Fibroblast of the aortic adventitia (primary cell): ENCODE data around the gene BRINP1. TPM values are rescaled to one million over a fixed set of nuclear protein-coding genes. Genes with fewer than 3 reads are reported as not detected.
A peak's percentile ranks its signal among the peaks of the same experiment; 100 is the strongest.

Experiments used
- DNase-seq: peaks from one replicate; pipeline ENCODE4 v3.0.0-alpha.2; 2010; ENCODE audit warnings: low read depth
- H3K4me3 ChIP-seq: 2 replicates; pipeline ENCODE4 v1.5.1; 2011; ENCODE audit warnings: low read depth, mild to moderate bottlenecking, control low read depth, low read length, moderate library complexity
- total RNA-seq: library from RNA; depleted of rRNA; stranded (reverse); fragments of >200 nt; gene quantifications from 2 replicates; pipeline ENCODE4 v1.2.3, GENCODE V29; 2012; ENCODE audit warnings: low replicate concordance
- TF ChIP-seq, protein P1 (sequence below): IDR thresholded peaks from 2 replicates; pipeline ENCODE4 v1.5.1; 2011; ENCODE audit warnings: mild to moderate bottlenecking, low read length, control low read depth, inconsistent platforms; ENCODE audit not compliant: insufficient read depth

Gene BRINP1, protein sequence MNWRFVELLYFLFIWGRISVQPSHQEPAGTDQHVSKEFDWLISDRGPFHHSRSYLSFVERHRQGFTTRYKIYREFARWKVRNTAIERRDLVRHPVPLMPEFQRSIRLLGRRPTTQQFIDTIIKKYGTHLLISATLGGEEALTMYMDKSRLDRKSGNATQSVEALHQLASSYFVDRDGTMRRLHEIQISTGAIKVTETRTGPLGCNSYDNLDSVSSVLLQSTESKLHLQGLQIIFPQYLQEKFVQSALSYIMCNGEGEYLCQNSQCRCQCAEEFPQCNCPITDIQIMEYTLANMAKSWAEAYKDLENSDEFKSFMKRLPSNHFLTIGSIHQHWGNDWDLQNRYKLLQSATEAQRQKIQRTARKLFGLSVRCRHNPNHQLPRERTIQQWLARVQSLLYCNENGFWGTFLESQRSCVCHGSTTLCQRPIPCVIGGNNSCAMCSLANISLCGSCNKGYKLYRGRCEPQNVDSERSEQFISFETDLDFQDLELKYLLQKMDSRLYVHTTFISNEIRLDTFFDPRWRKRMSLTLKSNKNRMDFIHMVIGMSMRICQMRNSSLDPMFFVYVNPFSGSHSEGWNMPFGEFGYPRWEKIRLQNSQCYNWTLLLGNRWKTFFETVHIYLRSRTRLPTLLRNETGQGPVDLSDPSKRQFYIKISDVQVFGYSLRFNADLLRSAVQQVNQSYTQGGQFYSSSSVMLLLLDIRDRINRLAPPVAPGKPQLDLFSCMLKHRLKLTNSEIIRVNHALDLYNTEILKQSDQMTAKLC
- total RNA-seq = 3.1 and 5.8 TPM in 2 replicates

DNA sequence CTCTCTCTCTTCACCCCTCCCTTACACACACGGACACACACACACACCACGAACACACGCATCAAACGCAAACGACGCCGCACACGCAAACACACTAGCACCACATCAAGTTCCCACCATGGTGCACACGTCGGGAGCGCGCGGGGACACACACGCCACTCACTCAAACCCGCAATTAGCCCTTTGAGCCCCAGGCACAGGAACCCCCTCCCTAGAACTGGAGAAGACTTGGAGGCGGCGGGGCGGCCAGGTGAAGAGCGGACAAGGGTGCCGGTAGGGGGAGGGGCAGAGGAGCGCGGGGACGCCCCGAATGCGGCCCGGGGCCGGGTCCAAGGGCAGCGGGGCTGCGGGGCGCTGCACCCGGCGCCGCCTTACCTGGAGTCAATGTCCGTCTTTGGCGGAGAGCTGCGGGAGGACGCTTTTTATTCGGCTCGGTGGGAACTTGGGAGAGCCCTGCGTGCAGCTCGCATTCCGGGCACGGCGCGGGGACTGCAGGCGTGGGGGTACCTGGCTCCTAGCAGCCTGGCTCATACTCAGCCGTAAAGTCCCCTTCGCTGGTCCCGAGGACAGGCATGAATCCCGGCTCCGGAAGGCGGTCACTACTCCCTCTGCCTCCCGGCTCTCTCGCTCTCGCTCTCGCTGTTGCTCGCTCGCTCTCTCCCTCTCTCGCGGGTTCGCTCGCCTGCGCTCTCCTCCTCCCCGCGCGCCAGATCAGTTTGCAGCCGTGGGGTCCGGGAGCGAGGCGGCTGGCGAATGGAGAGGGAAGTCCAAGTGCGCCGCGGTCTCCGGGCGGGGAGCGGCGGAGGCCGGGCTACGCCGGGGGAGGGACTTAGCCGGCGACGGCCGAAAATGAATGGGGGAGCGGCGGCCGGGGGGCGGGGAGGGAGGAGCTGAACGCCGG, at the start of gene BRINP1:
BRINP1 (minus strand) TSS at position 755 of the 901 bp plus-strand sequence. CDS start 56,080 bp downstream, outside the sequence.
- TF ChIP-seq, protein P1, sequence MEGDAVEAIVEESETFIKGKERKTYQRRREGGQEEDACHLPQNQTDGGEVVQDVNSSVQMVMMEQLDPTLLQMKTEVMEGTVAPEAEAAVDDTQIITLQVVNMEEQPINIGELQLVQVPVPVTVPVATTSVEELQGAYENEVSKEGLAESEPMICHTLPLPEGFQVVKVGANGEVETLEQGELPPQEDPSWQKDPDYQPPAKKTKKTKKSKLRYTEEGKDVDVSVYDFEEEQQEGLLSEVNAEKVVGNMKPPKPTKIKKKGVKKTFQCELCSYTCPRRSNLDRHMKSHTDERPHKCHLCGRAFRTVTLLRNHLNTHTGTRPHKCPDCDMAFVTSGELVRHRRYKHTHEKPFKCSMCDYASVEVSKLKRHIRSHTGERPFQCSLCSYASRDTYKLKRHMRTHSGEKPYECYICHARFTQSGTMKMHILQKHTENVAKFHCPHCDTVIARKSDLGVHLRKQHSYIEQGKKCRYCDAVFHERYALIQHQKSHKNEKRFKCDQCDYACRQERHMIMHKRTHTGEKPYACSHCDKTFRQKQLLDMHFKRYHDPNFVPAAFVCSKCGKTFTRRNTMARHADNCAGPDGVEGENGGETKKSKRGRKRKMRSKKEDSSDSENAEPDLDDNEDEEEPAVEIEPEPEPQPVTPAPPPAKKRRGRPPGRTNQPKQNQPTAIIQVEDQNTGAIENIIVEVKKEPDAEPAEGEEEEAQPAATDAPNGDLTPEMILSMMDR = no peak
- DNase-seq = peak; percentile 1
- peak within 1 kb of the TSS; percentile 41 for H3K4me3 ChIP-seq

DNA sequence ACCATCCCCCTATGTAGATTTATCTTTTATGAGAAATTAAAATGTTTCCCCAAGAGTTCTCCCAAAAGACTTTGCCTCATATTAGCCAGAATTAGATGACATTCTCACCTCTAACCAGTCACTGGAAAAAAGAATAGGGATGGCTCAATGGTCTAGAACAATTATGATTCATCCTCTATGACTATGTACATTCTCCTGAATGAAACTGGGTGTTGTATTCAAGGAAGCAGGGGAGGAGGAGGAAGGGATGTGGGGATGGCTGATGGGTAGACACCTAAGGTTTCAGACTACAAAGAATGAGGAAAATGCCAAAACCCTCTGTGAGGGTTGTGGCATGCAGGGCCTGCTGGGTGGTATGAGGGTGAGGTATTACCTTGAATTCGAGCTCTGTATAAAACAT, 49.5 kb upstream of the BRINP1 start:
- TF ChIP-seq, protein P1 = no peak
- H3K4me3 ChIP-seq = no peak overlapping the region

DNA sequence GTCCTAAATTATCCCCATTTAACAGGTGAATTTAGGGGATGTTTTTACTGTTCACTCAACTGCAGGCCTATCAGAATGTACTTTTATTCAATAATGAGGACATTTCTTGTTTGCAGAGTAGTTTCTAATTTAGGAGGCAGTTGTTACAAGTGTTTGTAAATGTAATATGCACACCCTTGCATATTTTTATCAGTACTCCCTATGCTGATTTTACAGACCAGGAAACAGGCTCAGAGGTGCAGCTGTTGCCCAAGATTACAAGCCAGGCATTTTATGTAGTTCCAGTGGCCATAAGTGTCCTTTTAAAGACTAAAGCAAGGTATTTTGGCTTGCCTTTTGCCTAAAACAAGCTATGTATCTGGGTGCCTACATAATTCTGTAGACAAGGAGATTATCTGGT, 47.6 kb upstream of the BRINP1 start:
- no peak for DNase-seq
- H3K4me3 ChIP-seq = no peak overlapping the region
- TF ChIP-seq, protein P1 = no peak

More for the DNA sequence above, 49.5 kb upstream of the BRINP1 start:
- DNase-seq = no peak

DNA sequence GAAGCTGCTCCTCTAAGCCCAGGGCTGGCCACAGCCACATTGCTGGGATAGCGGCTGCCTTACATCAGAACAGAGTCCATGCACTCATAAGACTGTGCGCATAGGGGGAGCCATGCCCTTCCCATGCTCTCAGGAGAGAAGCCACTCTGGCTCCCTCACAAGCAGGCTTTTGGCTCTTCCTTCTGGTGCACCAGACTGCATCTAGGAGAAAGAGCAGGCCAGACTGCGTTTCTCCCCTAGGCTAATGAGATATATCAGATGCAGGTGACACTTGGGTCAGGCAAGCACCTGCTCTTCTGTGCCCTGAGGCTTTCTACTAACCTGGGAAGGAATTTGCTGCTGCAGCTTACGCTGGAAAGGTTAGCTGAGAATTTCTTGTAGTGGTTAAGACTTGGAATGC, 43.2 kb upstream of the BRINP1 start:
- no peak overlapping the region for H3K4me3 ChIP-seq
- DNase-seq = no peak
- TF ChIP-seq, protein P1 = no peak

DNA sequence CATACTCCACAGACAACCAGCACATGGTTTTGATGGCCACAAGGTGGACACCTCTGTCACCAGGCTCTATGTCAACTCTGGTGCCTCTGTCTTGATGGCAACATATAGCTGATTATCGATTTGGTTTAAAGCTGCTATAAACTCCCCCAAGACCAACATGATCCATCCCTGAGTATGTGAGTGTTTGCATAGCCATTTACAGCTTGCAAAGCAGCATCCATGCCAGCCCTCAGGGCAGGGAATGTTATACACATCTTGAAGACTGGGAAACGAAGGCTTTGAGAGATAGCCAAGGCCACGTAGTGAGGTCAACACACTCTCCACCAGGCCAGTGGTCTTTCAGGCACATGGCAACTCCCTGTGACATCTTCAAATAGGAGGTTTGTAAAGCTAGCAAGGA, 40.3 kb upstream of the BRINP1 start:
- TF ChIP-seq, protein P1 = no peak
- DNase-seq = no peak
- no peak overlapping the region for H3K4me3 ChIP-seq

DNA sequence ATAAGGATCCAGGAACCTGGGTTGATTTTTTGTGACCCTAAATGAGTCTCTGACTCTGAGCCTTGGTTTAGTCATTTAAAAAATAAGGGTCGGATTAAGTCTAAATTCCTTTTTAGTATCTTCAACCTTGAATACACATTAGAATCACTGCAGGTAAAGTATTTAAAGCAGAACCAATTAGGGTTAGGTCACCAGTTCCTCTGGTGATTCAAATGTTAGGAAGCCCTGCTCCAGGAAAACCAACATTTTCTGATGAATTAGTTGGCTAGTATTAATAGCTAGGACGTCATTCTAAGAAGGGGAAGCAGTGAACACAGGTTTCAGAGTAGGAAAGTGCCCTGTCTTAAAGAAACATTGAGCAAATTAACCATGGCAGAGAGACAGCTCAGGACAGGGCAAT, 31.4 kb upstream of the BRINP1 start:
- no peak overlapping the region for H3K4me3 ChIP-seq
- DNase-seq = no peak
- TF ChIP-seq, protein P1 = no peak
